Mesenchymal stem cell (in vitro differentiated cells and primary cell): Measurements from ENCODE around the gene RNF31.

ENCODE experiments used
- DNase-seq: peaks from one replicate; pipeline ENCODE4 v3.0.0-alpha.2; 2013
- H2AFZ ChIP-seq: one replicate; pipeline ENCODE4 v1.6.1; 2013; ENCODE audit warnings: low read depth, mild to moderate bottlenecking, control low read depth, inconsistent platforms, low read length, moderate library complexity
- H2AK5ac ChIP-seq: 2 replicates; pipeline ENCODE4 v1.6.1; 2013; ENCODE audit warnings: low read length, moderate library complexity, mild to moderate bottlenecking, inconsistent platforms; ENCODE audit not compliant: severe bottlenecking
- H2BK120ac ChIP-seq: one replicate; pipeline ENCODE4 v1.6.1; 2013; ENCODE audit warnings: low read depth, mild to moderate bottlenecking, inconsistent platforms, low read length, moderate library complexity
- H2BK12ac ChIP-seq, 2 experiments: one replicate each; pipeline ENCODE4 v1.6.1; 2013; ENCODE audit warnings: inconsistent platforms in 2 of 2, low read length in 2 of 2, mild to moderate bottlenecking in 2 of 2, moderate library complexity in 2 of 2, control low read depth in 1 of 2
- H2BK15ac ChIP-seq: one replicate; pipeline ENCODE4 v1.6.1; 2013; ENCODE audit warnings: mild to moderate bottlenecking, low read depth, inconsistent platforms; ENCODE audit not compliant: poor library complexity, severe bottlenecking
- H2BK5ac ChIP-seq: 2 replicates; pipeline ENCODE4 v1.6.1; 2013; ENCODE audit warnings: low read depth, mild to moderate bottlenecking, low read length, control low read depth, inconsistent platforms; ENCODE audit not compliant: poor library complexity, severe bottlenecking
- H3K14ac ChIP-seq, 2 experiments: one replicate each; pipeline ENCODE4 v1.6.1; 2013; ENCODE audit warnings: inconsistent platforms in 2 of 2, low read length in 2 of 2, control low read depth in 1 of 2, mild to moderate bottlenecking in 1 of 2, moderate library complexity in 1 of 2
- H3K18ac ChIP-seq, 2 experiments: one replicate each; pipeline ENCODE4 v1.6.1; 2013; ENCODE audit warnings: inconsistent platforms in 2 of 2, low read length in 2 of 2, control low read depth in 1 of 2, low read depth in 1 of 2, mild to moderate bottlenecking in 1 of 2
- H3K23ac ChIP-seq, 2 experiments: one replicate each; pipeline ENCODE4 v1.6.1; 2013; ENCODE audit warnings: inconsistent platforms in 2 of 2, low read length in 2 of 2, mild to moderate bottlenecking in 2 of 2, moderate library complexity in 2 of 2, control low read depth in 1 of 2
- H3K27ac ChIP-seq: 2 replicates; pipeline ENCODE4 v1.5.1; 2013; ENCODE audit warnings: mild to moderate bottlenecking, moderate library complexity, low read length, control low read depth, inconsistent platforms; ENCODE audit not compliant: poor library complexity, severe bottlenecking
- H3K27me3 ChIP-seq, 2 experiments: 2 replicates each; pipeline versions ENCODE4 v1.6.1 to v1.7.0; 2013; ENCODE audit warnings: low read length in 2 of 2, mild to moderate bottlenecking in 2 of 2, moderate library complexity in 2 of 2, control low read depth in 1 of 2, inconsistent platforms in 1 of 2; ENCODE audit not compliant: control insufficient read depth in 1 of 2, insufficient read depth in 1 of 2
- H3K36me3 ChIP-seq, 2 experiments: 2 replicates each; pipeline versions ENCODE4 v1.6.1 to v1.7.0; 2013; ENCODE audit warnings: low read length in 2 of 2, control low read depth in 1 of 2, inconsistent platforms in 1 of 2, low read depth in 1 of 2, mild to moderate bottlenecking in 1 of 2; ENCODE audit not compliant: insufficient read depth in 2 of 2, control insufficient read depth in 1 of 2
- H3K4ac ChIP-seq, 2 experiments: one replicate each; pipeline ENCODE4 v1.6.1; 2013; ENCODE audit warnings: inconsistent platforms in 2 of 2, low read length in 2 of 2, mild to moderate bottlenecking in 2 of 2, moderate library complexity in 2 of 2, control low read depth in 1 of 2, low read depth in 1 of 2
- H3K4me1 ChIP-seq: 2 replicates; pipeline ENCODE4 v1.6.1; 2013; ENCODE audit warnings: low read depth, low read length, control low read depth; ENCODE audit not compliant: control insufficient read depth, insufficient read depth
- H3K4me2 ChIP-seq: 2 replicates; pipeline ENCODE4 v1.6.1; 2013; ENCODE audit warnings: low read length, mild to moderate bottlenecking, inconsistent platforms; ENCODE audit not compliant: poor library complexity, severe bottlenecking
- H3K4me3 ChIP-seq, 2 experiments: 2 replicates each; pipeline versions ENCODE4 v1.5.1 to v1.7.0; 2013; ENCODE audit warnings: low read length in 2 of 2, mild to moderate bottlenecking in 2 of 2, control low read depth in 1 of 2, low read depth in 1 of 2; ENCODE audit not compliant: insufficient read depth in 1 of 2
- H3K79me1 ChIP-seq: replicated peaks from 2 replicates; pipeline ENCODE4 v1.6.1; 2013; ENCODE audit warnings: mild to moderate bottlenecking, control low read depth, low read length, inconsistent platforms; ENCODE audit not compliant: poor library complexity, severe bottlenecking
- H3K9ac ChIP-seq: 2 replicates; pipeline ENCODE4 v1.7.0; 2013; ENCODE audit warnings: mild to moderate bottlenecking, low read length, moderate library complexity
- H3K9me3 ChIP-seq: 2 replicates; pipeline ENCODE4 v1.7.0; 2013; ENCODE audit warnings: mild to moderate bottlenecking, low read length; ENCODE audit not compliant: control insufficient read depth
- H4K8ac ChIP-seq: one replicate; pipeline ENCODE4 v1.6.1; 2013; ENCODE audit warnings: inconsistent platforms, mild to moderate bottlenecking, low read length, moderate library complexity
- H4K91ac ChIP-seq: one replicate; pipeline ENCODE4 v1.6.1; 2013; ENCODE audit warnings: mild to moderate bottlenecking, low read length, inconsistent platforms
- WGBS: methylation state at CpG from one replicate; pipeline ENCODE4 v1.1.7; 2013; ENCODE audit warnings: mixed read lengths; 5-methylcytosine and 5-hydroxymethylcytosine counted together

The RNF31 gene

DNA sequence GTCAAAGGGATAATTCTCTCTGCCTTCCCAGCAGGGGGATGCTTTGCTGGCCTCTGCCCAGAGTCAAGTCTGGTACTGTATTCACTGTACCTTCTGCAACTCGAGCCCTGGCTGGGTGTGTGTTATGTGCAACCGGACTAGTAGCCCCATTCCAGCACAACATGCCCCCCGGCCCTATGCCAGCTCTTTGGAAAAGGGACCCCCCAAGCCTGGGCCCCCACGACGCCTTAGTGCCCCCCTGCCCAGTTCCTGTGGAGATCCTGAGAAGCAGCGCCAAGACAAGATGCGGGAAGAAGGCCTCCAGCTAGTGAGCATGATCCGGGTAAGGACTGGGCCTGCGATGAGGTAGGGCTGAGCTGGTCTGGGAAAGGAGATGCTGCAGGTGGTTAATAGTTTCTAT is 3.3 kb downstream of the RNF31 start:
- H3K9ac ChIP-seq, result no peak overlapping the region
- no peak overlapping the region for H3K23ac ChIP-seq
- H2BK5ac ChIP-seq, result no peak overlapping the region
- H2BK15ac ChIP-seq, result no peak overlapping the region
- H3K9me3 ChIP-seq, result no peaks in the 10 kb centered on the region
- H2BK12ac ChIP-seq, result no peak overlapping the region
- H3K4me2 ChIP-seq, result no peak overlapping the region
- WGBS, result 94% methylated on average over 9 of the region's 9 CpGs
- H3K4ac ChIP-seq, result no peak overlapping the region
- H2AFZ ChIP-seq, result no peak overlapping the region
- no peak overlapping the region for H3K18ac ChIP-seq
- H3K14ac ChIP-seq, result no peak overlapping the region
- H3K4me3 ChIP-seq, result no peak overlapping the region
- H2BK120ac ChIP-seq, result no peak overlapping the region
- H2AK5ac ChIP-seq, result no peak overlapping the region
- H4K91ac ChIP-seq, result no peak overlapping the region
- peaks cover 11% of the 10 kb centered on the region for H3K4me1 ChIP-seq
- peaks cover 31% of the 10 kb centered on the region for H3K79me1 ChIP-seq
- H4K8ac ChIP-seq, result no peak overlapping the region
- DNase-seq, result no peak
- H3K27ac ChIP-seq, result no peak overlapping the region
- peaks cover 37 to 55% of the 10 kb centered on the region in 2 experiments for H3K36me3 ChIP-seq
- H3K27me3 ChIP-seq, result no peaks in the 10 kb centered on the region

DNA sequence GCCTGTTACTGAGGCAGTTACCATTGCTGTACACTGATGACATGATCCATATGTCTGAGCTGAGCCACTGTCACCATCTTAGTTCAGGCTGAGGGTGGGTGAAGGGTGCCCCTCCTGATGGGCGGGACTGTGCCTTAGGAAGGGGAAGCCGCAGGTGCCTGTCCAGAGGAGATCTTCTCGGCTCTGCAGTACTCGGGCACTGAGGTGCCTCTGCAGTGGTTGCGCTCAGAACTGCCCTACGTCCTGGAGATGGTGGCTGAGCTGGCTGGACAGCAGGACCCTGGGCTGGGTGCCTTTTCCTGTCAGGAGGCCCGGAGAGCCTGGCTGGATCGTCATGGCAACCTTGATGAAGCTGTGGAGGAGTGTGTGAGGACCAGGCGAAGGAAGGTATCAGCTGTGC is 3.7 kb downstream of the RNF31 start:
- no peak for DNase-seq
- Histone ChIP-seq H4K8ac (no peak overlapping the region), H3K4me3 (no peak overlapping the region), H3K36me3 (peaks cover 39 to 59% of the 10 kb centered on the region in 2 experiments), H3K27me3 (no peaks in the 10 kb centered on the region), H3K14ac (no peak overlapping the region), H3K9ac (no peak overlapping the region), H3K79me1 (peaks cover 33% of the 10 kb centered on the region), H2AFZ (no peak overlapping the region), H3K18ac (no peak overlapping the region), H2BK5ac (no peak overlapping the region), H2BK12ac (no peak overlapping the region), H2BK15ac (no peak overlapping the region), H3K4me2 (no peak overlapping the region), H3K4me1 (peaks cover 11% of the 10 kb centered on the region), H3K23ac (no peak overlapping the region), H3K27ac (no peak overlapping the region), H2BK120ac (no peak overlapping the region), H4K91ac (no peak overlapping the region), H3K9me3 (no peaks in the 10 kb centered on the region), H3K4ac (no peak overlapping the region), H2AK5ac (no peak overlapping the region)
- 94% methylated on average over 6 of the region's 9 CpGs for WGBS

DNA sequence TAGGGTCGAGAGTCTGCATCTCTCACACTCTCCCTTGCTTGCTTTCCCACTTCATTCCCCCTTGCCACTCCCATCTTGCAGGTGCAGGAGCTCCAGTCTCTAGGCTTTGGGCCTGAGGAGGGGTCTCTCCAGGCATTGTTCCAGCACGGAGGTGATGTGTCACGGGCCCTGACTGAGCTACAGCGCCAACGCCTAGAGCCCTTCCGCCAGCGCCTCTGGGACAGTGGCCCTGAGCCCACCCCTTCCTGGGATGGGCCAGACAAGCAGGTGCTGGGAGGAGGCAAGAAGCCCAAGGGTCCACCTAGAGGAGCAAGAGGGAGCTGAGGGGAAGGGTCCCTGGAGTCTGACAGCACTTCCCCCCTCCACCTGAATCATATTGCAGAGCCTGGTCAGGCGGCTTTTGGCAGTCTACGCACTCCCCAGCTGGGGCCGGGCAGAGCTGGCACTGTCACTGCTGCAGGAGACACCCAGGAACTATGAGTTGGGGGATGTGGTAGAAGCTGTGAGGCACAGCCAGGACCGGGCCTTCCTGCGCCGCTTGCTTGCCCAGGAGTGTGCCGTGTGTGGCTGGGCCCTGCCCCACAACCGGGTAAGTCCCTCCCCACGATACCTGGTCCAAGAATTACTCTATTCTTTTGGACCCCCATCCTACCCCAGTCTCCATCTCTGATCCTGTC is 4.2 kb downstream of the RNF31 start:
- H3K27me3 ChIP-seq, result no peaks in the 10 kb centered on the region
- no peak overlapping the region for H3K27ac ChIP-seq
- no peak overlapping the region for H4K8ac ChIP-seq
- no peak overlapping the region for H3K4me3 ChIP-seq
- no peak overlapping the region for H2BK12ac ChIP-seq
- no peaks in the 10 kb centered on the region for H3K9me3 ChIP-seq
- DNase-seq, result no peak
- H2AK5ac ChIP-seq, result no peak overlapping the region
- H3K79me1 ChIP-seq, result peaks cover 34% of the 10 kb centered on the region
- no peak overlapping the region for H3K4ac ChIP-seq
- WGBS, result 98% methylated on average over 16 of the region's 16 CpGs
- H3K23ac ChIP-seq, result no peak overlapping the region
- peaks cover 11% of the 10 kb centered on the region for H3K4me1 ChIP-seq
- no peak overlapping the region for H3K18ac ChIP-seq
- H2BK15ac ChIP-seq, result no peak overlapping the region
- H2BK5ac ChIP-seq, result no peak overlapping the region
- H3K9ac ChIP-seq, result no peak overlapping the region
- H3K4me2 ChIP-seq, result no peak overlapping the region
- peaks cover 44 to 64% of the 10 kb centered on the region in 2 experiments for H3K36me3 ChIP-seq
- no peak overlapping the region for H2BK120ac ChIP-seq
- H2AFZ ChIP-seq, result no peak overlapping the region
- no peak overlapping the region for H3K14ac ChIP-seq
- H4K91ac ChIP-seq, result no peak overlapping the region

DNA sequence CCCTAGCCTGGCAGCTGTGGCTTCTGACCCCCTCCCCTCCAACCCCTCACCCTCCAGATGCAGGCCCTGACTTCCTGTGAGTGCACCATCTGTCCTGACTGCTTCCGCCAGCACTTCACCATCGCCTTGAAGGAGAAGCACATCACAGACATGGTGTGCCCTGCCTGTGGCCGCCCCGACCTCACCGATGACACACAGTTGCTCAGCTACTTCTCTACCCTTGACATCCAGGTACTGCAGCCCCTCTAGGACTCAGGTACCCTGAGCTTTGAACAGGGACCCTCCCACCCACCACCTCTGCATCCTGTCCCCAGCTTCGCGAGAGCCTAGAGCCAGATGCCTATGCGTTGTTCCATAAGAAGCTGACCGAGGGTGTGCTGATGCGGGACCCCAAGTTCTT is 7.8 kb downstream of the RNF31 start:
- no peak overlapping the region for H3K4me3 ChIP-seq
- no peak for DNase-seq
- no peak overlapping the region for H2AK5ac ChIP-seq

More for the DNA sequence above, 7.8 kb downstream of the RNF31 start:
- Histone ChIP-seq H2BK120ac (no peak overlapping the region), H3K23ac (no peak overlapping the region), H3K27ac (no peak overlapping the region), H3K27me3 (no peaks in the 10 kb centered on the region), H2BK12ac (no peak overlapping the region), H3K14ac (no peak overlapping the region), H3K9ac (no peak overlapping the region), H2BK5ac (no peak overlapping the region), H3K36me3 (peaks cover 59 to 80% of the 10 kb centered on the region in 2 experiments), H3K9me3 (no peaks in the 10 kb centered on the region), H3K18ac (no peak overlapping the region), H4K8ac (no peak overlapping the region), H3K4ac (no peak overlapping the region), H4K91ac (no peak overlapping the region), H3K4me1 (peaks cover 2% of the 10 kb centered on the region), H2AFZ (no peak overlapping the region), H2BK15ac (no peak overlapping the region), H3K4me2 (no peak overlapping the region), H3K79me1 (peaks cover 27% of the 10 kb centered on the region)
- 98% methylated on average over 10 of the region's 10 CpGs for WGBS
